H1 (cell line): Measurements from ENCODE around the gene EDEM1. TPM values are rescaled to one million over a fixed set of nuclear protein-coding genes. Genes with fewer than 3 reads are reported as not detected.

Experiments
- CTBP2 ChIP-seq: IDR thresholded peaks from 2 replicates; pipeline ENCODE4 v1.7.0; 2011; ENCODE audit warnings: borderline replicate concordance, mild to moderate bottlenecking, moderate library complexity, mixed read lengths, low read length; ENCODE audit not compliant: insufficient read depth, insufficient read length
- EZH2 ChIP-seq: fragments of 200-600 bp; sonication (generic); IDR thresholded peaks from 2 replicates; pipeline ENCODE4 v1.7.1; 2012; ENCODE audit warnings: low read depth, mild to moderate bottlenecking, moderate library complexity, low read length, inconsistent platforms; ENCODE audit not compliant: severe bottlenecking
- SIN3A ChIP-seq, 2 experiments: IDR thresholded peaks in 1 of 2; conservative IDR thresholded peaks in 1 of 2; 2 replicates each; pipeline ENCODE4 v1.6.1; 2011 to 2012; ENCODE audit warnings: low read length in 2 of 2, improper control_type of control experiment in 1 of 2, low read depth in 1 of 2, mild to moderate bottlenecking in 1 of 2
- SIRT6 ChIP-seq: IDR thresholded peaks from one replicate; pipeline ENCODE4 v1.7.1; 2012; ENCODE audit warnings: low read length, inconsistent platforms
- polyA plus RNA-seq, 7 experiments: library from polyadenylated mRNA; depleted of rRNA in 3 of 7; stranded (reverse) in 5 of 7; unstranded in 2 of 7; fragments of >200 nt in 5 of 7; fragments of 200-250 nt in 2 of 7; gene quantifications; 1 replicate in 5 of 7; 2 replicates in 1 of 7; 4 replicates in 1 of 7; pipeline versions ENCODE4 v1.2.1 to v1.2.3, GENCODE V29; 2011 to 2013; ENCODE audit warnings: missing spikeins in 2 of 7, mixed read lengths in 2 of 7
- total RNA-seq: library from RNA; stranded (reverse); fragmentation: NEBNext Ultra II Directional; extraction: Animal tissue kit (Norgen Biotek cat#: 25700); gene quantifications from 2 replicates; pipeline ENCODE4 v1.2.1, GENCODE V29; 2021

The EDEM1 gene
- total and polyA plus RNA-seq, 2 of the 8 experiments (the other 6 are each of a cell fraction or from before 2014, with no cell fraction given): 4.8 to 16.4 TPM

DNA sequence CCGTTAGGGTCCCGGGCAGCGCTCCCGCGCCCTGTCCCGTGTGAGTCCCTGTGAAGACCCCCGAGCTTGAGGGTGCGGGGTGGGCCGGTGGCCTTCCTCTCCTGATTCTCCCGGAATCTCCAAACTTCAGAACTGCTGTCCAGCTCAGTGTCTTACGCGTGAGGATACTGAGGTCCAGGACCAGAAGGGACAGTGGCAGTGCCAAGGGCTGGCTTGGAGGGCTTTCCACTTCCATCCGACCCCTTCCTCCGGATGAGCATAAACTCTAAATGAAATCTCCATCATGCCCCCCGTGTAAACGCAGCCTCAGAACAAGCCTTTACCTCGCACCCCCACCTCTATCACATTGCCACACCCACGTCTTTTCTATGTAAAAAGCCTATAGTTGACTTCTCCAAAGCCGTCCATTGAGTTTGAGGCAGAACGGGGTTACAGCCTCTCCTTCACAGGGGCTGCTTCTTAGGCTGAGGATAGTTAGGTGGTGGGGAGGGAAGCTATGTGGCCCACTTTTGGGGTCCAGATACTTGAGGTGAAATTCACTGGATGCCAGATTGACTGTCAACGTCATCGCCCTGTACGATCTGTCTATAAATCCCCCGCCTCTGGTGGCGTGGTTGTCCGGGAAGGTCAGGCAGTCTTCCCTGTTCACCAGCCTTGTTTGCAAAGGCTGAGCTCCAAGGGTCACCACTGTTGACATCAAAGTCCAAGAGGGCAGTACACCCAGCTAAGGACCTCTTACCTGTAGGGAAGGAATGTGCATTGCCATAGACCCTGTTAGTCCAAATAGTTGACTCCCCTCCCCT is 1.1 kb downstream of the EDEM1 start (continued):
- TF ChIP-seq SIRT6 (no peak), CTBP2 (no peak), EZH2 (no peak), SIN3A (conservative IDR thresholded peaks at IDR 0.05 in 1 of 2, IDR thresholded peaks at IDR 0.05 in 1 of 2; ENCODE audit: low read depth in 1 of 2, low read length in 2 of 2) (peak in 1 of 2 experiments; percentile 10; a peak in 1 of 4 replicates)
- TF ChIP-seq, all 59 proteins: peak for 3
